ENCODE measurements around the gene CMTM2. TPM values are rescaled to one million over a fixed set of nuclear protein-coding genes. Genes with fewer than 3 reads are reported as not detected.

Gene CMTM2
- total and polyA plus RNA-seq, 2 donors (not counting 1 experiment from before 2014, with no cell fraction given) = not detected

DNA sequence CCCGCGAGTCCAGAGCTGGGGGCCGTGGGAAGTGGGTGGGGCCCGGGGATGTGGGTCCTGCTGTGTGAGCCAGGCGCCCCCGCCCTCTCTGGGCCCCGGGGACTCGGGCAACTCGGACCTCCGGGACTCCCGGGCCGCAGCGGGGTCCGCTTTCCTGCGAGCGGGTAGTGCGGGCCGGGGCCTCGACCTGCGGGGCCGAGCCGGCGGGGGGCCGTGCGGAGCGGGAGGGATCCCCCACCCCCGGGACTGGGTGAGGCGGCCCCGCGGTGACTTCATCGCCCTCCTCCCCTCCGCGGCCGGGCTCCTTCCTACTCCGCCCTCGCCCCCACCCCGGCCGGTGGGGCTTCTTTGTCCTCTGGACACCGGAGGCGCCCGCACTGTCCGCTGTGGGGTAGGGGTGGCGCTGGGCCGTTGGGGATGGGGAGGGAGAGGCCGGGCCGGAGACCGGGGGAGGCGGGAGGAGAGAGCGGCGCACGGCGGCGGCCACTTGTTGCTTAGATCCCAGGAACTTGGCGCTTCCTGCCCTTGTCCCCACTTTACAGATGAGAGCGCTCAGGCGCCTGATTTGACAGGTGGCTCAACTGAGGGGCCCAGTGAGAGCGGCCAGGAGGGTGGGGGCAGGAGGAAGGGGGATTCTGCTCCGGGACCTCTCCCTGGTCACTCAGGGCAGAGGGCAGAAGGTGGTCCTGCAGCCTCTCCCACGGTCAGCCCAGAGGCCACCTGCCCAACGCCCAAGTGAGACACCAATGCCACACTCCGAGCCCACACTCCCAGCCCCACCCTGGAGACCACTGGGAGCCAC lies 26.1 kb downstream of the CMTM2 start:
- peaks cover 39 to 47% of the 10 kb centered on the region in 2 donors for H3K4me1 ChIP-seq (ENCODE audit: control insufficient read depth in 2 of 2, insufficient read depth in 2 of 2, low read length in 2 of 2)
- POLR2A ChIA-PET = no interaction called here
- TF ChIP-seq, protein P1, sequence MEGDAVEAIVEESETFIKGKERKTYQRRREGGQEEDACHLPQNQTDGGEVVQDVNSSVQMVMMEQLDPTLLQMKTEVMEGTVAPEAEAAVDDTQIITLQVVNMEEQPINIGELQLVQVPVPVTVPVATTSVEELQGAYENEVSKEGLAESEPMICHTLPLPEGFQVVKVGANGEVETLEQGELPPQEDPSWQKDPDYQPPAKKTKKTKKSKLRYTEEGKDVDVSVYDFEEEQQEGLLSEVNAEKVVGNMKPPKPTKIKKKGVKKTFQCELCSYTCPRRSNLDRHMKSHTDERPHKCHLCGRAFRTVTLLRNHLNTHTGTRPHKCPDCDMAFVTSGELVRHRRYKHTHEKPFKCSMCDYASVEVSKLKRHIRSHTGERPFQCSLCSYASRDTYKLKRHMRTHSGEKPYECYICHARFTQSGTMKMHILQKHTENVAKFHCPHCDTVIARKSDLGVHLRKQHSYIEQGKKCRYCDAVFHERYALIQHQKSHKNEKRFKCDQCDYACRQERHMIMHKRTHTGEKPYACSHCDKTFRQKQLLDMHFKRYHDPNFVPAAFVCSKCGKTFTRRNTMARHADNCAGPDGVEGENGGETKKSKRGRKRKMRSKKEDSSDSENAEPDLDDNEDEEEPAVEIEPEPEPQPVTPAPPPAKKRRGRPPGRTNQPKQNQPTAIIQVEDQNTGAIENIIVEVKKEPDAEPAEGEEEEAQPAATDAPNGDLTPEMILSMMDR (IDR thresholded peaks at IDR 0.05) = no peak
- TF ChIP-seq EZH2 (IDR thresholded peaks at IDR 0.05; ENCODE audit: borderline replicate concordance, insufficient read depth, low read depth, low read length, poor library complexity, severe bottlenecking) = no peak
- Mint-ChIP-seq H3K9me3 (ENCODE audit: insufficient read depth) (peaks cover 6% of the 10 kb centered on the region), H3K27ac (no peak overlapping the region), H3K4me3 (peak overlapping the region; percentile 82), H3K4me1 (peaks cover 38% of the 10 kb centered on the region), H3K27me3 (peaks cover 32% of the 10 kb centered on the region)
- CTCF ChIA-PET = interaction anchor here (1.4 to 3.3 kb wide), 2 partner anchors 129 to 200 kb away, joined by 5 to 20 read pairs; no protein-coding TSS in a partner anchor
- intact Hi-C loops (cut with micrococcal nuclease) = loop anchor here (2.0 to 5.0 kb wide), 6 partner anchors 17 to 267 kb away; partner anchors contain the start of genes CMTM4 and DYNC1LI2
- peaks cover 0 to 4% of the 10 kb centered on the region in 2 experiments for H3K36me3 ChIP-seq (replicated peaks in 1 of 2; ENCODE audit: control extremely low read depth in 1 of 2, control insufficient read depth in 1 of 2, extremely low read depth in 1 of 2, insufficient read depth in 2 of 2, low read length in 1 of 2)
- peak overlapping the region in 1 of 2 donors; percentile 21 for H3K27ac ChIP-seq (ENCODE audit: low read length in 2 of 2)
- peak; percentile 14 for ATAC-seq (ENCODE audit: low read depth)
- peak; percentile 46 for DNase-seq
- H3K4me3 ChIP-seq (ENCODE audit: control extremely low read depth in 1 of 5, extremely low read depth in 1 of 5, insufficient read depth in 1 of 5, low read depth in 2 of 5, low read length in 4 of 5) = peak overlapping the region in 4 of 5 experiments; percentile 57 to 75 (median 62)
- H3K27me3 ChIP-seq (replicated peaks in 1 of 4; ENCODE audit: control extremely low read depth in 1 of 4, control insufficient read depth in 3 of 4, insufficient read depth in 4 of 4, low read length in 3 of 4) = peaks cover 0 to 49% (median 21%) of the 10 kb centered on the region in 4 experiments
- H2AFZ ChIP-seq (ENCODE audit: insufficient read depth, low read depth, low read length, poor library complexity, severe bottlenecking) = peak overlapping the region; percentile 81
- H3K79me2 ChIP-seq (ENCODE audit: control insufficient read depth, insufficient read depth, low read length) = no peaks in the 10 kb centered on the region
- 3% methylated on average over 44 of the region's 61 CpGs for WGBS (ENCODE audit: insufficient coverage)
- peaks cover 2 to 20% (median 15%) of the 10 kb centered on the region in 3 donors for H3K9me3 ChIP-seq (ENCODE audit: control extremely low read depth in 1 of 3, control insufficient read depth in 2 of 3, insufficient read depth in 1 of 3, low read length in 2 of 3)
- H3K4me2 ChIP-seq (replicated peaks; ENCODE audit: low read depth, low read length, poor library complexity, severe bottlenecking) = peak overlapping the region; percentile 96
- H4K20me1 ChIP-seq (ENCODE audit: control insufficient read depth, insufficient read depth, low read length, poor library complexity, severe bottlenecking) = peaks cover 36% of the 10 kb centered on the region
- H3K9ac ChIP-seq (ENCODE audit: low read length) = peak overlapping the region; percentile 70

All from B cell (primary cell).